Stimulated activated CD8-positive, alpha-beta memory T cell treated with anti-CD3 and anti-CD28 coated beads, Interleukin-4, amount 100 ng/mL, for 48 hours (primary cell): ENCODE data around the gene MDH1B.
"Not testable (repeated sequence)": the region's sequence is repeated elsewhere in the genome, so short reads cannot be mapped to it uniquely, and the experiment has no call there.

Experiments used
- DNase-seq: peaks from one replicate; pipeline ENCODE4 v3.0.0-alpha.2; 2020

MDH1B gene

GRCh38 chr2:206766057-206766930 lies 1.2 kb upstream of the MDH1B start:
- DNase-seq = no peak

GRCh38 chr2:206764673-206765241 lies 371 bp downstream of the MDH1B start:
- no peak for DNase-seq

GRCh38 chr2:206756816-206757215 lies 8.3 kb downstream of the MDH1B start:
- DNase-seq = no peak

GRCh38 chr2:206740800-206741199 lies 24.3 kb downstream of the MDH1B start:
- DNase-seq = no peak

- no peak for DNase-seq
These were observed 25.9 kb downstream of the MDH1B start for GRCh38 chr2:206739271-206739670.

- DNase-seq = no peak
These were observed 28.2 kb downstream of the MDH1B start for GRCh38 chr2:206736935-206737334.

- DNase-seq = no peak
These were observed 31.8 kb downstream of the MDH1B start for GRCh38 chr2:206733341-206733740.

- no peak for DNase-seq
These were observed 36.6 kb downstream of the MDH1B start for GRCh38 chr2:206728277-206729199.

- DNase-seq = no peak
These were observed 37.8 kb downstream of the MDH1B start for GRCh38 chr2:206727287-206727686.

- no peak for DNase-seq
These were observed 41.8 kb downstream of the MDH1B start for GRCh38 chr2:206723288-206723687.

- no peak for DNase-seq
These were observed 43.7 kb downstream of the MDH1B start for GRCh38 chr2:206721256-206721920.

GRCh38 chr2:206718296-206718695 lies 46.8 kb downstream of the MDH1B start, which contains the start of gene DYTN:
Gene DYTN, minus strand, starts transcription at chr2:206718396. Its CDS starts 117 bp downstream, at chr2:206718279.
- no peak for DNase-seq

- no peak for DNase-seq
These were observed 48.5 kb downstream of the MDH1B start for GRCh38 chr2:206716623-206717022.

- DNase-seq = not testable (repeated sequence)
These were observed 49.9 kb downstream of the MDH1B start for GRCh38 chr2:206715183-206715582.

GRCh38 chr2:206713746-206714145 lies 51.4 kb downstream of the MDH1B start:
- no peak for DNase-seq

- no peak for DNase-seq
These were observed 56.8 kb downstream of the MDH1B start for GRCh38 chr2:206708286-206708685.

- DNase-seq = no peak
These were observed 57.9 kb downstream of the MDH1B start for GRCh38 chr2:206707164-206707701.

- DNase-seq = no peak
These were observed 63.0 kb downstream of the MDH1B start for GRCh38 chr2:206701952-206702605.

GRCh38 chr2:206700156-206700555 lies 65.0 kb downstream of the MDH1B start:
- DNase-seq = no peak

GRCh38 chr2:206698811-206699210 lies 66.3 kb downstream of the MDH1B start:
- no peak for DNase-seq

GRCh38 chr2:206696910-206697309 lies 68.2 kb downstream of the MDH1B start:
- no peak for DNase-seq
